GM04503 (cell line): ENCODE results near the gene GPC5.
"Not testable (repeated sequence)": the region's sequence is repeated elsewhere in the genome, so short reads cannot be mapped to it uniquely, and the experiment has no call there.

Experiments
- DNase-seq: peaks from one replicate; pipeline ENCODE4 v3.0.0-alpha.2; 2012; ENCODE audit warnings: low read depth

The GPC5 gene

GRCh38 chr13:91369441-91369831 lies 29.0 kb upstream of the GPC5 start:
- DNase-seq, result no peak

- no peak for DNase-seq
These were observed 27.9 kb upstream of the GPC5 start for GRCh38 chr13:91370501-91370900.

- DNase-seq, result no peak
These were observed 25.5 kb upstream of the GPC5 start for GRCh38 chr13:91372911-91373310.

DNA sequence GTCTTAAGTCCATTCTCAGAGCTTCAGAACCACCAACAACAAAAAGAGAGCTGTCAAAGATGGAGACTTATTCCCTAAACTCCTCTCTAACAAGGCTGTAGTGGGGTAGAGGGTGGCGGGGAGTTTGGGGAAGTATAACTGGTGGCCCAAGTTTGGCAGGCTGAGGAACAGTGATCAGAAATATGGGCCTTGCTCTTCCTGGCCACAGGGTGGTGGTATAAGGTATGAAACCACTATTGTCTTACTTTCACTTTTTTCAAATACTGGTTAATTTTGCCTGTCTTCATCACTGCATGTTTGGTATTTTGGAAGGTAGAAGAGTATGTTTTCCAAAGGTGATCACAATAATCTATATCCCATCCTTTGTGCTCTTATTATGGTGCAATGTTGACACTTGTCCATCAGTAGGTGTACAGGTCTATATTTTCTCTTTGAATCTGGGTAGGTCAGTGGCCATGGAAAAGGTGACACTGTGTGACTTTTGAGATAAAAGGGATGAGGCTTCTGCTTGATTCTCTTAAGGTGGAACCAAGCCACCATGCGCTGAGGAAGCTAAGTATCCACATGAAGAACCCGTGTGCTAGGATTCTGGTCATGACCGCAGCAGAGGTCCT lies 23.2 kb upstream of the GPC5 start:
- DNase-seq, result no peak

- DNase-seq, result no peak
These were observed 17.1 kb upstream of the GPC5 start for GRCh38 chr13:91381371-91381770.

- DNase-seq, result no peak
These were observed 14.6 kb upstream of the GPC5 start for GRCh38 chr13:91383836-91384235.

DNA sequence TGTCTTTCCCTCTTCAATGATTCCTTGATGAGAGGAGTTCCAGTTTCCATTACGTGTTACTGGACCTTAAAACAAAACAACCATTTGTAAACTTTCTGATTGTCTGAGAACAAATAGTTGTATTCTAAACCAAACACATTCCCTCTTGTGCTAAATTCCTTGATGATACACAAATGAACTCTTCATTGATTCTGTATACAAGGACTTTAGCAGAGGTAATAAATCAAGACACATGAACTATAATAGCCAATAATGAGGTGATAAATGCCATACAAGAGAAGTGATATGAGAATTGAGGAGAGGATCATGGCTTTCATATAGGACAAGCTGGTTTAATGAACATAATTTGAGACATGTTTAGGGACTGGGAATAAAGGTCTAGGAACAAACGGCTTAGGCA lies 13.5 kb upstream of the GPC5 start:
- DNase-seq, result no peak

GRCh38 chr13:91389186-91389585 lies 9.2 kb upstream of the GPC5 start:
- DNase-seq, result no peak

- no peak for DNase-seq
These were observed 826 bp upstream of the GPC5 start for GRCh38 chr13:91397595-91397994.

GRCh38 chr13:91399189-91400062 lies 1.0 kb downstream of the GPC5 start:
- no peak for DNase-seq

GRCh38 chr13:91400063-91400399 lies 1.6 kb downstream of the GPC5 start:
- DNase-seq, result no peak

DNA sequence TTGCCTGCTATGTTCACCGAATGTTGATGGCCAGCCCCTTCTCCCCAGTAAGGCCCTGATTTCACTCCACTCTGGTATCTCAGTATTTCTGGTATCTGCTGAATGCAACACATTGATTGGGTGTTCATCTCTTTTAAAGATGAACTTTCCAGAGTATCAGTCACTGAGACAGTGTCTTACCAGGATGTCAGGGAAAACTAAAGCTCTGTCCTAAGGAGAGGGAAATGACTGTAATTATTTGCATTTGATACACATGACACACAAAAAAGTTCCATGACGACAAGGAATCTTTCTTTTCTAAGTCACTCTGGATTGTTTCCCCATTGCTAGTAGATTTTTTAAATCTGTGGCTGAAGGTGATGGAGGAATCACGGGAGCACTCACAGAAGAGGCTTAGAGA lies 2.2 kb downstream of the GPC5 start:
- no peak for DNase-seq

DNA sequence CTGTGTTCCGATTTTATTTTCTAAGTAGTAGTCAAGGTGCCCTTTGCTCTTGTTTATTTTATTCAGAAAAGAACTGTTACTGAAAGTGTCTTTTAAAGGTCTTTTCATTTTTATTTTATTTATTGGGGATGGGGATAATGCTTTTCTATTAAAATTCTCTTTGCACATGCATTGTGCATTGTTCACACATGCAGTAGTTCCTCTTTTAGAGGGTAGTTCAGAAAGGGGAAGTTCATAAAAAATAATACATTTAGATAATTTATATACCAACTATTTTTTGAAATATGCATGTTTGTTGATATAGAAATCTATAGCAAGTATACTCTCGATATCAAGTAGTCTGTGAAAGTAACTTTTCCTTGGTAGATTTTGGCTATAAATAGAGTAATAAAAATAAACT lies 3.5 kb downstream of the GPC5 start:
- DNase-seq, result no peak

- DNase-seq, result no peak
These were observed 6.8 kb downstream of the GPC5 start for GRCh38 chr13:91405240-91405639.

GRCh38 chr13:91406619-91407018 lies 8.2 kb downstream of the GPC5 start:
- no peak for DNase-seq

DNA sequence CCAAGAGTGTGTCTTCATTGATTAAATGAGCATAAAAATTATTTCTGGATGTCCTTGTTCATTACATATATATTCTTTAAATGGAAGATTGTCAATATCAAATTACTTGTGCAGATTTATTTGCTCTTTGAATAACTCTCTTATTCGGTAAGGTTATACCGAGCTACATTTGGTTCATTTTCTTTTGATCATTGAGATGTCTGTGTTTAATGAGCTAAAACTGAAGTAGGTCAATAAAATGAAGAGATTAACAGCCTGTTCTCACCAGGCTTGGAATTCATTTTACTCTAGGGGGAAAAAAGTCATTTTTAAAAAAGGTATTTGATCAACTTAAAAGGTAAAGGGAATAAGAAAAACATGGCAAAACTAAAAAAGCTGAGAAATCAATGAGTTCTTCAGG lies 10.6 kb downstream of the GPC5 start:
- no peak for DNase-seq

DNA sequence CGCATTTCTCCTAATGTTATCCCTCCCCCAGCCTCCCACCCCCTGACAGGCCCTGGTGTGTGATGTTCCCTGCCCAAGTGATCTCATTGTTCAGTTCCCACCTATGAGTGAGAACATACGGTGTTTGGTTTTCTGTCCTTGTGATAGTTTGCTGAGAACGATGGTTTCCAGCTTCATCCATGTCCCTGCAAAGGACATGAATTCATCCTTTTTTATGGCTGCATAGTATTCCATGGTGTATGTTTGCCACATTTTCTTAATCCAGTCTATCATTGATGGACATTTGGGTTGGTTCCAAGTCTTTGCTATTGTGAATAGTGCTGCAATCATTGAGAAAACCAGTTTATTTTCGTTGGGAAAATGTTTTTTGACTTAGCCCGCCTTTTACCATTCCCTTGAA lies 18.2 kb downstream of the GPC5 start:
- DNase-seq, result not testable (repeated sequence)

- DNase-seq, result no peak
These were observed 19.4 kb downstream of the GPC5 start for GRCh38 chr13:91417660-91418325.

DNA sequence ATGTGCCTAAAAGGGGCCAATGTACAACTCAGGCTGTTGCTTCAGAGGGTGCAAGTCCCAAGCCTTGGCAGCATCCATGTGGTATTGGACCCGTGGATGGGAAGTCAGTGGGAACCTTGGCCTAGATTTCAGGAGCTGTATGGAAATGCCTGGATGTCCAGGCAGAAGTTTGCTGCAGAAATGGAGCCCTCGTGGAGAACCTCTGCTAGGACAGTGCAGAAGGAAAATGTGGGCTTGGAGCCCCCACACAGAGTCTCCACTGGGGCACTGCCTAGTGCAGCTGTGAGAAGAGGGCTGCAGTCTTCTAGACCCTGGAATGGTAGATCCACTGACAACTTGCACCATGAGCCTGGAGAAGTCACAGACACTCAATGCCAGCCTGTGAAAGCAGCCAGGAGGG lies 28.5 kb downstream of the GPC5 start:
- no peak for DNase-seq

DNA sequence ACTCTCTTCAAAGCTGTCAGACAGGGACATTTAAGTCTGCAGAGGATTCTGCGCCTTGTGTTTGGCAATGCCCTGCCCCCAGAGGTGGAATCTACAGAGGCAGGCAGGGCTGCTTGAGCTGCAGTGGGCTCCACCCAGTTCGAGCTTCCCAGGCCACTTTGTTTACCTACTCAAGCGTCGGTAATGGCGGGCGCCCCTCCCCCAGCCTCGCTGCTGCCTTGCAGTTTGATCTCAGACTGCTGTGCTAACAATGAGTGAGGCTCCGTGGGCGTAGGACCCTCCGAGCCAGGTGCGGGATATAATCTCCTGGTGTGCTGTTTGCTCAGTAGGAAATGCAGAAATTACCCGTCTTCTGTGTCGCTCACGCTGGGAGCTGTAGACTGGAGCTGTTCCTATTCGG lies 40.3 kb downstream of the GPC5 start:
- DNase-seq, result not testable (repeated sequence)

GRCh38 chr13:91450913-91451312 lies 52.5 kb downstream of the GPC5 start:
- no peak for DNase-seq

- no peak for DNase-seq
These were observed 56.2 kb downstream of the GPC5 start for GRCh38 chr13:91454666-91455065.

- DNase-seq, result no peak
These were observed 58.4 kb downstream of the GPC5 start for GRCh38 chr13:91456837-91457236.
